Measurements from ENCODE around the gene UROC1. TPM values are rescaled to one million over a fixed set of nuclear protein-coding genes. Genes with fewer than 3 reads are reported as not detected.

UROC1 gene
- total RNA-seq, 1 donor from 2014 or later: not detected

DNA sequence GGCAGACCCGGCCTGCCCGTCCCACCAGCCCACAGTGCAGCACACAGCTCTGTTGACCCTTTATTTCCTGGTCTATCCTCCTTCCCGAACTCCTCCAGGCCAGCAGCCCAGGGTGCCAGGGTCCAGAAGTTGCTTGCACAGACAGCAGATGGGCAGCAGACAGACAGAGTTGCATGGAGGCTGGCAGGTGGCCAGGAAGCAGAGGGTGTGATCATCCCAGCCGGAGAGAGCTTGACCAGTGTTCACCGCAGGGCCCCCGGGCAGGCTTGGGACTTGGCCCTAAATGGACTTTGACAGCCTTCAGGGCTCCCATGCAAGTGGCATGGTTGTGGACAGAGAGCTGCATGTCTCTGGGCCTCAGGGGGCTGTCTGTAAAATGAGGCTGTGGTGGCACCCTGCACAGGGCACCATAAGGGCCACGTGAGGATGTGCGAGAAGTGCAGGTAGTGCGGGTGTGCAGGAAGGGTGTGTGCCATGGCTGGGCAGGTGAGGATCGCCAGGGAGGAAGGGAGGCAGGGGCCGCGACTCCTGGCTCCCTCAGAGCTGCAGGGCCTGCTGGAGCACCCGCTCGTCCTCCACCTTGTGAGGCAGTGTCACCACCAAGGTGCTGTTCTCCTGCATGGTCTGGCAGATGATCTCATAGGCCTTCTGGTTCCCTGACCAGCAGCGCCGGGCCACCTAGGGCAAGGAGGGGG is 35.6 kb downstream of the UROC1 start:
- peak; percentile 83 for DNase-seq (ENCODE audit: low read depth)

DNA sequence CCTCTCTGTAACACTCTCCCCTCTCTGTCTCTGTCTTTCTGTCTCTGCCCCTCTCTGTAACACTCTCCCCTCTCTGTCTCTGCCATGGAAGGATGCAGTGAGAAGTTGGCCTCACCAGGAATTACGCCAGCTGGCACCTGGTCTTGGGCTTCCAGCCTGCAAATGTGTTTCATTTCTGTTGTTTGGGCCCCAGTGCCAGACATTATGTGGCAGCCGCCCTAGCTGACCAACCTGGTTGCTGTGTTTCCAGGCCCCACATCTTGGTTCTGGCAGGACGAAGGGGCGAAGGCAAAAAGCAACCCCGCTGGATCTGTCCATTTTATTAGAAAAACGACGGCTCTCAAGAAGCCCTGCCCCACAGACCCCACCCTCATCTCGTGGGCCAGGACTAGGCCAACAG is 36.7 kb downstream of the UROC1 start:
- no peak for DNase-seq (ENCODE audit: low read depth)

- DNase-seq (ENCODE audit: low read depth): no peak
These were observed 37.4 kb downstream of the UROC1 start for GRCh38 chr3:126480206-126480605.

- no peak for DNase-seq (ENCODE audit: low read depth)
These were observed 37.9 kb downstream of the UROC1 start for GRCh38 chr3:126479642-126480041.

DNA sequence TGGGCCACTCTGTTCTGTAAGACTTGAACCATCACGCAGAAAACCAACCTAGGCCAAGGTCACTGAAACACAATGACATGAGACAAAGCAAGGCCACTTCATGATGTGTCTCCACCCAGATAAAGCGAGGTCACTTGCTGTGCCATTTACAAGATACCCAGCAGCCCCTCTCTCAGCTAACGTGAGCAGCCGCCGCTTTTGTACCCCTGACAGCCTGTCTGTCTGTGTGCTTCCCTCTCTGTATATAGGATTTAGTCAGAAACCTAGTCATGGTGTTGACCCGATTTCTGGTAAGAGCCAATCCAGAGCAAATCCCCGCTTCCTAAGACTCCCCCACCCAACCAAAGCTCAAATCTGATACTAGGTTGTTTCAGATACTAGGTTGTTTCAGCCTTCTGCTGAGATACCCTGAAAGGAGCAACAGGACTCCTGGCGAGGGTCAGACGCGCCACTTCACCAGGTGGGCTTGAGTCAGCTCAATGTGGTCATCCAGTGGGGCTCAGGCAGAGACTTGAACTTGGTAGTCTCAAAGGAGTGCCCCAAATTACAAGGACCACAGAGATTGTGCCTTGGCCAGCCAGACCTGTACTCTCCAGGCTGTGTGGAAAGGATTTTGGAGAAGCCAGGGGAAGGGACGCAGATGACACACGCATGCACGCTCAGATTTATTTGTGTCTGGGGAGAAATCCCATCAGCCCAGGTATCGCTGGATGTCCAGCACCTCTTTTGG is 38.8 kb downstream of the UROC1 start:
- DNase-seq (ENCODE audit: low read depth): no peak

- DNase-seq (ENCODE audit: low read depth): no peak
These were observed 40.6 kb downstream of the UROC1 start for GRCh38 chr3:126477061-126477380.

- DNase-seq (ENCODE audit: low read depth): no peak
These were observed 41.2 kb downstream of the UROC1 start for GRCh38 chr3:126476166-126477060.

GRCh38 chr3:126475413-126476114 is 42.0 kb downstream of the UROC1 start, which contains the start of gene ZXDC:
ZXDC (minus strand) TSS chr3:126475891; CDS start chr3:126475865, 26 bp downstream.
- DNase-seq (ENCODE audit: low read depth): peak; percentile 94

- DNase-seq (ENCODE audit: low read depth): peak; percentile 72
These were observed 42.8 kb downstream of the UROC1 start for GRCh38 chr3:126474498-126475412.

- DNase-seq (ENCODE audit: low read depth): peak; percentile 22
These were observed 44.0 kb downstream of the UROC1 start for GRCh38 chr3:126473292-126474168.

DNA sequence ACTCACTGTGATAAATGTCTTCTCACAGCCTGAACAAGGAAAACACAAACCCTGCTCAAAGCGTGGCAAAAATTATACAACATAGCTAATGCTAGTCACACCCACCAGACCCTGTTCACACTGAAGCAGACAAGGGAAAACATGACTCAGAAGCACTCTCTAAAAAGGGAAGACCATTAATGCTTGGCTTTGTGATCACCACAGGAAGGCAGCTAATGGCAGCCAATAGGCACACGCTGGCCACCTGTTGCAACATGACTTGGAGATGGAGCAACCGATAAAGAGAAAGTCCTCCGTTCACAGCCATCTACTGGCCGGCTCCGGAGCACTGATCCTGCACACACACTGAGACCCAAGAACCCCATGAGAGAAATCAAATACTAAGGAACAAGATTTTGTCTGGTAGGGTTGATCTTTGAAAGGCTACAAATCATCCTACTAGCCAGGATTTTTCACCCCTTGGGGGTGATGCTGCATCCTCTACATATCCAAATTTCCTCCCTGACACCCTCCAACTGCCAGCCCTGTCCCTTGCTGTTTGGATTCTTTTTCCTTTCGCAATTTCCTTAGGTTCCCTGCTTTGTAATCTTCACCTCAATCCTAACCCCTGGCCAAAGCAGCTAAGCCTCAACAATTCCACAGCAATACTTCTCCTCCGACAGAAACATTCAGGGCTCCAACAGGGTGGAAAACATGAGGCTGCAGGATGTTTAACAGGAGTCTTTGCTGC is 45.1 kb downstream of the UROC1 start:
- DNase-seq (ENCODE audit: low read depth): peak; percentile 95

GRCh38 chr3:126469479-126469878 is 48.1 kb downstream of the UROC1 start:
- no peak for DNase-seq (ENCODE audit: low read depth)

DNA sequence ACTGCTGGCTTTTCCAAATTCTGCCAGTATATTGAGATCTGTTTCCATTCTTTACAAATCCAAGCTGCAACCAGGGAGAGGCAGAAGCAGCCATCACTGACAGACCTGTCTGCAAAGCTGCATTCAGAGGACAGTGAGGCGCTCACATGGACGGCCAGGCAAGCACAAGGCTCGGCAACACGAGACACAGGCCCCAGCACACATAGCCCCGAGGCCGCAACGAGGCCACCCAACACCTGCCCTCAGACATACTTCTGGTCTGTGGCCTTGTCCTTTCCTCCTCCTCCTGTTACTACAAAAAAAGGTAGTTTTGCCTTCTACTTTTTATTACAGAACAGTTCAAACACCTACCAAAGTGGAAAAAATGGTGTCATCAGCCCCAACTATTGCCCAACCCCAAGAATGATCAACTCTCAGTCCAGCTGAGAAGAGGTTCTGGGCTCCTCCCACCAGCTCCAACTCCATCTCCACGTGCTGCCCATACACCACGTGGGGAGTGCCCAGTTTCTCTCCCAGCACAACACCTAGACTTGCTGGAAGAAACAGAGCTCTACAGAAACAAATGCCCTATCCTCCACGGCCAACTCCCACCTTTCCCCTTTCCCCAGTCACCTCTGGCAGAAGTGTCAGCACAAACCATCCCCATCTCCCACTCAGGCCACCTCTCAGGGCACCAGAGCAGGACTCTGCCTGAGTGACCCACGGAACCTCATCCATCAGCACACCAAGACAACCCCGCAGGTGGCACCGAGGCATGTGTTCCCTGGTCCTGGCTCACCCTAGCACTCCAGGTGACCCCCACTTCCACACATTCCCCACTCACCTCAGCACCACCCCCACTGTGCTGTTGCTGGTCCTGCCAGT is 49.3 kb downstream of the UROC1 start:
- peak; percentile 16 for DNase-seq (ENCODE audit: low read depth)

- DNase-seq (ENCODE audit: low read depth): no peak
These were observed 50.0 kb downstream of the UROC1 start for GRCh38 chr3:126467611-126467955.

DNA sequence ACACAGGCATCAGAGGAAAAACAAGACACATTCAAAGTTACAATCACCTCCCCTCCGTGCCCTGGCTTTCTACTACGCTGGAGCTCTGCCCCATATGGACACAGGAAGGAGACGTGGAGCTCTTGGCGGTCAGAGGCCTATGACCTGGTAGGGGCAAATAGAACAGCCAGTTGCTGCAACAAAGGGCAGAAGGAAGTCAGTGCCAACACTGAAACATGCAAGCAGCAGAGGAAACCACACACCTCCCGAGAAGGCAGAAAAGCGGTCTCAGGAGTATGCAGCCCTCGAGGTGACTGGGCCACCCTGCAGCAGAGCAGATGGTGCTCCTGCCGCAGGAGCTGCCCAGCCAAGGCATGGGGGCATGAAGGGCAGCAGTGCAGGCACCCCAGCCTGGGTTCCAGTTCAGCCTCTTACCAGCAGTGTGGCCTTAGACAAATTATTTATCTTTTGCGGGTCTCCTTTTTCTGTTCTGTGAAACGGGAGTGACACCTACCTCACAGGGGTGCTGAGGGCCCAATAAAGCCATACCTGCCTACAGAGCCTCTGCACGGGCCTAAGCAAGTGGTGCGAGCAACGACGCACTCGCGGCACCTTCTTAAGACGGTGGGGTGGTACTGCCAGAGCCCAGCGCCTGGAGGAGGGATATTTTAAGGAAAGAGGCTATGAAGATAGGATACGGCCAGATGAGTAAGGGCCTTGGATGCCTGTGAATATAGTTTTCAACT is 50.5 kb downstream of the UROC1 start:
- DNase-seq (ENCODE audit: low read depth): peak; percentile 28

DNA sequence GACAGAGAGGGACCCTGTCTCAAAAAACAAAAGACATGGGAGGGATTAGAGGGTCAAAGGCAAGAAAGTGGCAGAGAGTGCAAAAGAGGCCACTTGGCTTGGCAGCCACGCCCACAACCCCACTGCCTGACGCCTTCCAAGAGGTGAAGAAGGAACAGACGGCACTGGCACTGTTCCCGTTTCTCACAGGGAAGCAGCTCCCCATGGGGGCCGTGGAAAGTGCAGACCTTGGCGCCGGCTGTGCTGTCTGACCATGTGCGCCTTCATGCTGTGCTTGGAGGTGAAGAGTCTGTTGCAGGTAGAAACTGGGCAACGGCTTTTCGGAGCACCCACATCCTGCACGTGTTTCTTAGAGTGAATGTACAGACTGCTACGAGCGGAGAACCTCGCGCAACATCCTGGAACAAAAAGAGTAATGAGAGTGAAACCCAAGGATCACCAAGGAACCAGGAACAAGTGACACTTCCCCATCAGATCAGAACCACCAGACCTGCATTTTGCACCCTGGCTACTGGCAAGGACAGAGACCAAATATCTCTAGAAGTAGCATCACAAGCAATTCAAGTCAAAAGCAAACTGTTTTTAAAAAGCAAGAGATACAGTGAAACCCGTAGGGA is 51.5 kb downstream of the UROC1 start:
- DNase-seq (ENCODE audit: low read depth): no peak

Data from myocyte (in vitro differentiated cells).